SK-N-SH treated with all-trans-retinoic acid at 6 μM for 48 hours (cell line): ENCODE data around the gene STAB2.

Experiments
- ATAC-seq: fragments of 200-7000 bp; cut with Tn5 transposase; 3 replicates; pipeline ENCODE4 v1.9.1; 2020; ENCODE audit warnings: mild to moderate bottlenecking, moderate library complexity
- ARNTL ChIP-seq: fragments of 450-650 bp; formaldehyde crosslinking; IDR thresholded peaks from 2 replicates; pipeline ENCODE4 v1.5.0; 2020; ENCODE audit warnings: low read depth, mild to moderate bottlenecking, moderate library complexity, borderline replicate concordance
- BACH2 ChIP-seq: fragments of 250-450 bp; sonication (Bioruptor Pico); IDR thresholded peaks from 2 replicates; pipeline ENCODE4 v1.9.0; 2021; ENCODE audit warnings: mild to moderate bottlenecking, borderline replicate concordance
- ESRRG ChIP-seq: fragments of 250-450 bp; sonication (Bioruptor Pico); IDR thresholded peaks from 2 replicates; pipeline ENCODE4 v1.6.1; 2021; ENCODE audit warnings: mild to moderate bottlenecking
- OSR1 ChIP-seq: fragments of 250-450 bp; sonication (Bioruptor Pico); IDR thresholded peaks from 2 replicates; pipeline ENCODE4 v1.8.0; 2022; ENCODE audit warnings: moderate library complexity, mild to moderate bottlenecking, inconsistent platforms
- RARB ChIP-seq: fragments of 250-450 bp; sonication (Bioruptor Pico); IDR thresholded peaks from 2 replicates; pipeline ENCODE4 v1.8.0; 2021; ENCODE audit warnings: mild to moderate bottlenecking, moderate library complexity
- SNAI2 ChIP-seq: fragments of 250-450 bp; sonication (Bioruptor Pico); IDR thresholded peaks from 2 replicates; pipeline ENCODE4 v1.5.0; 2020; ENCODE audit warnings: mild to moderate bottlenecking, moderate library complexity
- TCF4 ChIP-seq: fragments of 250-450 bp; sonication (Bioruptor Pico); IDR thresholded peaks from 2 replicates; pipeline ENCODE4 v1.8.0; 2021; ENCODE audit warnings: mild to moderate bottlenecking, moderate library complexity, borderline replicate concordance
- TOX ChIP-seq: fragments of 250-450 bp; sonication (Bioruptor Pico); IDR thresholded peaks from 2 replicates; pipeline ENCODE4 v1.8.0; 2021; ENCODE audit warnings: mild to moderate bottlenecking, moderate library complexity, borderline replicate concordance
- ZC3H10 ChIP-seq: fragments of 250-450 bp; sonication (Bioruptor Pico); IDR thresholded peaks from 2 replicates; pipeline ENCODE4 v1.5.1; 2021; ENCODE audit warnings: mild to moderate bottlenecking, moderate library complexity
- ZFP3 ChIP-seq: fragments of 250-450 bp; sonication (Bioruptor Pico); IDR thresholded peaks from 2 replicates; pipeline ENCODE4 v1.5.0; 2020; ENCODE audit warnings: mild to moderate bottlenecking, moderate library complexity
- ZFP30 ChIP-seq: fragments of 450-650 bp; formaldehyde crosslinking; IDR thresholded peaks from 2 replicates; pipeline ENCODE4 v1.5.0; 2022; ENCODE audit warnings: mild to moderate bottlenecking, moderate library complexity
- ZNF70 ChIP-seq: fragments of 450-650 bp; formaldehyde crosslinking; IDR thresholded peaks from 2 replicates; pipeline ENCODE4 v1.5.0; 2020; ENCODE audit warnings: mild to moderate bottlenecking, moderate library complexity
- ZNF8 ChIP-seq: fragments of 450-650 bp; formaldehyde crosslinking; IDR thresholded peaks from 2 replicates; pipeline ENCODE4 v1.5.0; 2020; ENCODE audit warnings: mild to moderate bottlenecking, moderate library complexity
- TF ChIP-seq, protein P1 (sequence below): fragments of 250-450 bp; sonication (Bioruptor Pico); IDR thresholded peaks from 2 replicates; pipeline ENCODE4 v1.5.1; 2021; ENCODE audit warnings: mild to moderate bottlenecking, moderate library complexity
- TF ChIP-seq, protein P2 (sequence below): fragments of 250-450 bp; sonication (Bioruptor Pico); IDR thresholded peaks from 2 replicates; pipeline ENCODE4 v1.5.0; 2020; ENCODE audit warnings: mild to moderate bottlenecking, moderate library complexity
- TF ChIP-seq, protein P3 (sequence below): fragments of 250-450 bp; sonication (Bioruptor Pico); IDR thresholded peaks from 2 replicates; pipeline ENCODE4 v1.5.1; 2020; ENCODE audit warnings: low read depth, mild to moderate bottlenecking, moderate library complexity

The STAB2 gene

DNA sequence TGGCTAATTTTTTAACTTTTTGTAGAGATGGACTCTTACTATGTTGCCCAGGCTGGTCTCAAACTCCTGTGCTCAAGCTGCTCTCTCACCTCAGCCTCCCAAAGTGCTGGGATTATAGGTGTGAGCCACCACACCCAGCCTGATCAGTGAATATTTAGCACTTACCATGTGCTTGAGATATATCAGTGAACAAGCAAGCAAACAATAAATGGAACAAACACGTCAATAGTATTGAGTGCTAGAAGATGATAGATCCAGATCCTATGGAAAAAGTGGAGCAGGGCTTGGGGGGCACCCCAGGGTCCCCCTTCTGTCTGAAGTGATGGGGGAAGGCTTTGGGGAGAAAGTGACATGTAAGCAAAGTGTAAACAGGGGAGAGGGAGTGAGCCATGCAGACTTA is 170.2 kb downstream of the STAB2 start (continued):
- TF ChIP-seq, protein P1, sequence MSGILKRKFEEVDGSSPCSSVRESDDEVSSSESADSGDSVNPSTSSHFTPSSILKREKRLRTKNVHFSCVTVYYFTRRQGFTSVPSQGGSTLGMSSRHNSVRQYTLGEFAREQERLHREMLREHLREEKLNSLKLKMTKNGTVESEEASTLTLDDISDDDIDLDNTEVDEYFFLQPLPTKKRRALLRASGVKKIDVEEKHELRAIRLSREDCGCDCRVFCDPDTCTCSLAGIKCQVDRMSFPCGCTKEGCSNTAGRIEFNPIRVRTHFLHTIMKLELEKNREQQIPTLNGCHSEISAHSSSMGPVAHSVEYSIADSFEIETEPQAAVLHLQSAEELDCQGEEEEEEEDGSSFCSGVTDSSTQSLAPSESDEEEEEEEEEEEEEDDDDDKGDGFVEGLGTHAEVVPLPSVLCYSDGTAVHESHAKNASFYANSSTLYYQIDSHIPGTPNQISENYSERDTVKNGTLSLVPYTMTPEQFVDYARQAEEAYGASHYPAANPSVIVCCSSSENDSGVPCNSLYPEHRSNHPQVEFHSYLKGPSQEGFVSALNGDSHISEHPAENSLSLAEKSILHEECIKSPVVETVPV (CRISPR knock-in tag): no peak
- no peak for TF ChIP-seq ZFP30

DNA sequence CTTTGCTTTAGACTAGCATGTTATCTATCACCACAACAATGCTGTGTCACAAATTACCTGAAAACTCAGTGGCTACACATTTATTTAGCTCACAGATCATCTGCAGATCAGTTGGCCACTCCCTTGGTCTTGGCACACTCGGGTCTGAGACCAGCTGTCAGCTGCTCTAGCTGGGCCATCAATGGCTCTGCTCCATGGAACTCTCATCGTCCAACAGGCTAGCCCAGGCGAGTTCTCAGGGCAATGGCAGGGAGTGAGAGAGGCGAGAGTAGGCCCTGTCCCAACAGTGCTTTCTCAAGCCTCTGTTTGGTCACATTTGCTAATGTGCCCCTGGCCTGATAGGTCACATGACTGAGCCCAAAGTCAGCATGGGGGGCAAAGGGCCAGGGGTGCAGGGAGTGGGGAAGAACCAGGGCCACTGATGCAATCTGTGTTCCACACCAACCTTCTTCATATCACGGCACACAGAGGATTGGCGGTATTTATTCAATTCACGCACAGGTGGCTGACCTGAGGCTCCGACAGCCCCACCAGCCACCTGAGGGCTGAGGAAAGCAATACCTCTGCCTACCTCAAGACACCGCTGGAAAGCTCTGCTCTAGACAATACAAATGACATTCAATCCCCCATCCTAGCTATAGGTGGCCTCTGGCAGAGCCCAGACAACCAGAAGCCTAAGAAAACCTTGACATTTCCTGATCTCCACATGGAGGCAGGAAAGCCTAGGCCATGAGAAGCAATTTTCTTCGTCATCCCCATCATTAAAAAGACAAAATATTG is 171.4 kb downstream of the STAB2 start:
- no peak for ATAC-seq
- TF ChIP-seq OSR1 (CRISPR knock-in tag): no peak
- no peak for TF ChIP-seq ZFP30
- TF ChIP-seq ARNTL (CRISPR knock-in tag): no peak
- no peak for TF ChIP-seq ZC3H10 (CRISPR knock-in tag)
- TF ChIP-seq RARB (CRISPR knock-in tag): no peak
- TF ChIP-seq TCF4 (CRISPR knock-in tag): no peak
- TF ChIP-seq, protein P2, sequence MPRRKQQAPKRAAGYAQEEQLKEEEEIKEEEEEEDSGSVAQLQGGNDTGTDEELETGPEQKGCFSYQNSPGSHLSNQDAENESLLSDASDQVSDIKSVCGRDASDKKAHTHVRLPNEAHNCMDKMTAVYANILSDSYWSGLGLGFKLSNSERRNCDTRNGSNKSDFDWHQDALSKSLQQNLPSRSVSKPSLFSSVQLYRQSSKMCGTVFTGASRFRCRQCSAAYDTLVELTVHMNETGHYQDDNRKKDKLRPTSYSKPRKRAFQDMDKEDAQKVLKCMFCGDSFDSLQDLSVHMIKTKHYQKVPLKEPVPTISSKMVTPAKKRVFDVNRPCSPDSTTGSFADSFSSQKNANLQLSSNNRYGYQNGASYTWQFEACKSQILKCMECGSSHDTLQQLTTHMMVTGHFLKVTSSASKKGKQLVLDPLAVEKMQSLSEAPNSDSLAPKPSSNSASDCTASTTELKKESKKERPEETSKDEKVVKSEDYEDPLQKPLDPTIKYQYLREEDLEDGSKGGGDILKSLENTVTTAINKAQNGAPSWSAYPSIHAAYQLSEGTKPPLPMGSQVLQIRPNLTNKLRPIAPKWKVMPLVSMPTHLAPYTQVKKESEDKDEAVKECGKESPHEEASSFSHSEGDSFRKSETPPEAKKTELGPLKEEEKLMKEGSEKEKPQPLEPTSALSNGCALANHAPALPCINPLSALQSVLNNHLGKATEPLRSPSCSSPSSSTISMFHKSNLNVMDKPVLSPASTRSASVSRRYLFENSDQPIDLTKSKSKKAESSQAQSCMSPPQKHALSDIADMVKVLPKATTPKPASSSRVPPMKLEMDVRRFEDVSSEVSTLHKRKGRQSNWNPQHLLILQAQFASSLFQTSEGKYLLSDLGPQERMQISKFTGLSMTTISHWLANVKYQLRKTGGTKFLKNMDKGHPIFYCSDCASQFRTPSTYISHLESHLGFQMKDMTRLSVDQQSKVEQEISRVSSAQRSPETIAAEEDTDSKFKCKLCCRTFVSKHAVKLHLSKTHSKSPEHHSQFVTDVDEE (CRISPR knock-in tag): no peak
- TF ChIP-seq ESRRG (CRISPR knock-in tag): no peak

DNA sequence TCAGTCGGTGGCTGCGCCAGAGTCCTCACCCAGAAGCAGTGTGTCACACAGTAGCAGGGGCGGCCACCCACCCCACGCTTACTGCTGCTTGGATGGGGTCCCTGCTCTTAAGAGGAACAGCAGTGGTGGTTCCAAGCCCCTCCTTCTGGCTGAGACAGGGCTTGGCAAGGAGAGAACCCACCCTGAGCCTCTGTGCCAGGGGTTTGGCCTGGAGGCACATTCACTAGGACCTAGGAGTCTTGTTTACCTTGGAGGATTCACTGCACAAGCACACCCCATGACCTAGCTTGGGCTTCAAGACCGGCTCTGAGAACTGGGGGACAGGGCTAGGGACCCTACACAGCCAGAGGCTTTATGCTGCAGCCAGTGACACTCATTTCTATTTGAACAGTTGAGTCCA is 175.4 kb downstream of the STAB2 start:
- ATAC-seq: no peak
- TF ChIP-seq, protein P3, sequence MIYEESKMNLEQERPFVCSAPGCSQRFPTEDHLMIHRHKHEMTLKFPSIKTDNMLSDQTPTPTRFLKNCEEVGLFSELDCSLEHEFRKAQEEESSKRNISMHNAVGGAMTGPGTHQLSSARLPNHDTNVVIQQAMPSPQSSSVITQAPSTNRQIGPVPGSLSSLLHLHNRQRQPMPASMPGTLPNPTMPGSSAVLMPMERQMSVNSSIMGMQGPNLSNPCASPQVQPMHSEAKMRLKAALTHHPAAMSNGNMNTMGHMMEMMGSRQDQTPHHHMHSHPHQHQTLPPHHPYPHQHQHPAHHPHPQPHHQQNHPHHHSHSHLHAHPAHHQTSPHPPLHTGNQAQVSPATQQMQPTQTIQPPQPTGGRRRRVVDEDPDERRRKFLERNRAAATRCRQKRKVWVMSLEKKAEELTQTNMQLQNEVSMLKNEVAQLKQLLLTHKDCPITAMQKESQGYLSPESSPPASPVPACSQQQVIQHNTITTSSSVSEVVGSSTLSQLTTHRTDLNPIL (CRISPR knock-in tag): no peak
- TF ChIP-seq ZFP30 (no peak), ZNF8 (CRISPR knock-in tag) (no peak), BACH2 (CRISPR knock-in tag) (no peak), SNAI2 (no peak), OSR1 (CRISPR knock-in tag) (no peak), ESRRG (CRISPR knock-in tag) (no peak)
- TF ChIP-seq, all 23 proteins: peak for 0

DNA sequence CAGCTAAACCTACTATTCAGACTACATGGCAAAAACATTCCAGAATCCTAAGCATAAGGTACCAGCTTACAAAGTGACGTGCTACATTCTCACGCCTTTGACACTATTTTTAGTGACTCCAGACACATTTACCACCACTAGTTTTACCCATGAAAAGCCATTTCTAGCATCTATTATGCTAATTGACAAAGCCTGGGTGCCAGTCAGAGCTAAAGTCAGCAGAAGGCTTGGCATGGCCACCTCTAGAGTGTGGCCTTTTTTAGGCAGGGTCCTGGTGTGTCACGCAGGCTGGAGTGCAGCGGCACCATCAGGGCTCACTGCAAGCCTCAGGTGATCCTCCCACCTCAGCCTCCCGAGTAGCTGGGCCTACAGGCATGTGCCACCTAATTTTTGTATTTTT is 178.2 kb downstream of the STAB2 start:
- TF ChIP-seq ESRRG (CRISPR knock-in tag) (no peak), ZNF70 (CRISPR knock-in tag) (no peak), ZFP3 (CRISPR knock-in tag) (no peak), OSR1 (CRISPR knock-in tag) (no peak), ZFP30 (no peak), SNAI2 (no peak), TOX (CRISPR knock-in tag) (no peak)
- TF ChIP-seq, protein P2 (CRISPR knock-in tag): no peak
- TF ChIP-seq, protein P1 (CRISPR knock-in tag): no peak
- ATAC-seq: no peak
